Activated CD4-positive, alpha-beta T cell treated with anti-CD3 and anti-CD28 coated beads, Interleukin-2, amount 50 U/mL, for 16 hours (primary cell): ENCODE data around the gene HSF2BP.
"Not testable (repeated sequence)": the region's sequence is repeated elsewhere in the genome, so short reads cannot be mapped to it uniquely, and the experiment has no call there.

ENCODE experiments used
- DNase-seq: peaks from one replicate; pipeline ENCODE4 v3.0.0-alpha.2; 2020

HSF2BP gene

GRCh38 chr21:43687566-43688399 is 28.5 kb upstream of the HSF2BP start:
- no peak for DNase-seq

GRCh38 chr21:43686811-43687565 is 27.7 kb upstream of the HSF2BP start:
- DNase-seq = no peak

DNA sequence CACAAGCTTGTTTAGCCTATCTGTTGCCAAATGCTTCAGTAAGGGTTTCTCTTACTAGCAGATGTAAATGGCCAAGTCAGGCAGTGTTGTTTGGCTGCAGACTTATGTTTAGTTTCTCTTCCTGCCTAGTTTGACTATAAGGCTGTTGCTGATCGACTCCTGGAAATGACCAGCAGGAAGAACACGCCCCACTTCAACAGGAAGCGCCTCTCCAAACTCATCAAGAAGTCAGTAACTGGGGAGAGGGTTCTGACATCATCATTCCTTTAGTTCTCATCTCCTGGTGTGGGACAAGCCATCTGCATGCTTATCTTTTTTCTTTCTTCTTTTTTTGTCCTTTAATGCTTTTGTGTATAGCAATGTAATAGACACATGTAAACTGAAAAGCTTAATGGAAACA is 25.1 kb upstream of the HSF2BP start:
- no peak for DNase-seq

DNA sequence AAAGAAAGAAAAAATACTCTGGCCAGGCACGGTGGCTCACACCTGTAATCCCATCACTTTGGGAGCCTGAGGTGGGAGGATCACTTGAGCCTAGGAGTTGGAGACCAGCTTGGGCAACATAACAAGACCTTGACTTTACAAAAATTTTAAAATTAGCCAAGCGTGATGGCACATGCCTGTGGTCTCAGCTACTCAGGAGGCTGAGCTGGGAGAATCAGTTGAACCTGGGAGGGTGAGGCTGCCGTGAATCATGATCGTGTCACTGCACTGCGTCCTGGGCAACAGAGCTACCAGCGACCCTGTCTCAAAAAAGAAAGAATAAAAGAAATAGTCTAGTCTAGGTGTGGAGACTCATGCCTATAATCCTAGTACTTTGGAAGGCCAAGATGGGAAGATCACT is 22.4 kb upstream of the HSF2BP start:
- no peak for DNase-seq

GRCh38 chr21:43680421-43680820 is 21.1 kb upstream of the HSF2BP start:
- not testable (repeated sequence) for DNase-seq

- no peak for DNase-seq
These were observed 20.7 kb upstream of the HSF2BP start for GRCh38 chr21:43679951-43680350.

DNA sequence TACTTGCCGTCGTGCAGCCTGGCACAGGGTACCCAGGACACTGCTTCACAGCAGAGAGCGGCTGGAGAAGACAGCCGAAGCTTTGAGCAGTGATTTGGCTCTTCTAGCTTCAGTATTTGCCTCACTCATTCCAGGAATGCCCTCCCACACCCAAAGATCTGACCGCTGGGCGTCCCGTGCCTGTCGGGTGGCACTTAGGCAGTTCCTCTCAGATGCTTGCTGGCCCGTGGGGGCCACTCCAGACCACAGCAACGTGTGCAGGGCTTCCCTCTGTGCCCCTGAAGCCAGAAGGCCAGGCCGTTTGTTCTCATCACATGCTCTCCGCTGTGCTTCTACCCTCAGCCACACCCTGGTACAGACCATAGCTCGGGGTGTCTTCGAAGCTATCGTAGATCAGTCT is 17.1 kb upstream of the HSF2BP start:
- DNase-seq = no peak

DNA sequence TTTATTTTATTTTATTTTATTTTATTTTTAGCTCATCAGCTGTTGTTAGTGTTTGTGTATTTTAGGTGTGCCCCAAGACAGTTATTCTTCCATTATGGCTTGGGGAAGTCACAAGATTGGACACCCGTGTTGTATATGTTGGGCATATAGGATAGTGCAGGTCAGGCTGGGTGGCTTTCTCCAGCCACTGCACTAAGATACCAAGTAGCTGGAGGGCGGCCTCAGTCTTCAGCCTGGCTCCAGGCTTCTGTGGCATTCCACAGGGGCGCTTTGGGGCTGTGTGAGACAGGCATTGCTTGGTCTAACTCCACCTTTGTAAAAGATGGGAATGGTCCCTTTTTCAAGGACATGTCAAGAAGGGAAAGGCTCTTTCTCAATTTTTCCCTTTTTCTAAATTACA is 16.6 kb upstream of the HSF2BP start:
- DNase-seq = no peak

DNA sequence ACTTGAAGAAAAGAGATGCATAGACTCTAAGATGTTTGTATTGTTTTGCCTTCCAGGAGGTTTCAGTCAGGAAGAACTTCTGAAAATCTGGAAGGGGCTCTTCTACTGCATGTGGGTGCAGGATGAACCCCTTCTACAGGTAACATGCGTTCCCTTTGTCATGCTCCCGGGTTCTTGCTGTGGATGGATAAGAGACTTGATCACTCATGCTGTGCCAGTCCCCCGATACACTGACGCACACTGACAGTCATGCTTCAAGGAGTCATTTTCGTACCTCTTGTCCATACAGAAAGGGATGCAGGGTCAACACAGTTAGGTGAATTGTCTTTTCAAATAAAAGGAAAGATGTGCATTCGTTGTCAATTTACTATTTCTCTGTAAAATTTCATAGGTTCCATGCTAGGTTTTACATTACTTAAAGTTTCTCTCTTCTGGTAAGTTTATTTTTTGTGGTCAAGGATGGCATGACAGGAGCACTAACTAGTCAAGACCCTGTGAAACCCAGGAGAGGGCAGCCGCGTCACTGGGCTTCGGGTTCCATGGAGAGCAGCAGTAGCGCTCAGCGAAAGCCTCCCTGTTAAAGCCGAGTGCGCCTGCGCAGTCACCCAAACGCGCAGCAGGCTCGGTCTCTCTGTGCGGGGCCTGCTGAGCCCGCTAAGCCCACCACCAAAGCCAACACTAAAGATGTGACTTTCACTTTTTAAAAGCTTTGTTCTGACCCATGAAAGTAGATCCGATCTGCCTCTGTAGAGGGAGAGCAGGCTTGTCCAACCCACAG is 10.7 kb upstream of the HSF2BP start:
- no peak for DNase-seq

- DNase-seq = peak; percentile 76
These were observed 8.1 kb upstream of the HSF2BP start for GRCh38 chr21:43667191-43667904.

DNA sequence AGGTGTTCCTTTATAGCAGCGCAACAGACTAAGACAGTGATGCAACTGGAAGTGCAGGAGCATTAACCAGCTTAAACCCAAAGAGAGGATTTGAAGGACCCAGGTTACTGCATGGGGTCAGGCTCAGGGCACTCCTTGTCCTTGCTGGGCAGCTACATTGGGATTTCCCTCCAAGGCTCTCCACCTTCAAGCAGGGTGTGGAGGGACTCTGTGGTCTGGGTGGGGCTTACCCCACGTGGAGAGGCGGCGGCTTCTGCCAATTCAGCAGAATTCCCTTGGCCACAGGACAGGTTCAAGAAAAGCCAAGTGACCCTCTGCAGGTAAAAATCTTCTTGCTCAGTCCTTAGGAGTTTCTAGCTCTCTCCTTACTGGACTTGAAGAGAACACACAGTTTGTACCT is 6.6 kb upstream of the HSF2BP start:
- DNase-seq = no peak

DNA sequence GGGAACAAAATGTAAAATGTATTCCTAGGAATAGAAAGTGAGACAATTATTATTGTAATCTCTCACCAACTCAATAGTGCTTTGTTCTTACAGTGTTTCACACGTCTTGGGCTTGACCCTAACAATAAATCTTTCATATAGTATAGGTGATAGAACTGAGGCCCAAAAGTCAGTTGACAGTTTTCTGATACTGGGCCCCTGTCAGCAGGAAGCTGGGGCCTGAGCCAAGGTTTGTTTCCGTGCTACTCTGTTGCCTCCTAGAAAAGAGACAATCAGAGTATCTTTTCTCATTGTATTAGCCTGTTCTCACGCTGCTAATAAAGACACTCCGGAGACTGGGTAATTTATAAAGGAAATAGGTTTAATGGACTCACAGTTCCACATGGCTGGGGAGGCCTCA is 5.1 kb upstream of the HSF2BP start:
- no peak for DNase-seq

DNA sequence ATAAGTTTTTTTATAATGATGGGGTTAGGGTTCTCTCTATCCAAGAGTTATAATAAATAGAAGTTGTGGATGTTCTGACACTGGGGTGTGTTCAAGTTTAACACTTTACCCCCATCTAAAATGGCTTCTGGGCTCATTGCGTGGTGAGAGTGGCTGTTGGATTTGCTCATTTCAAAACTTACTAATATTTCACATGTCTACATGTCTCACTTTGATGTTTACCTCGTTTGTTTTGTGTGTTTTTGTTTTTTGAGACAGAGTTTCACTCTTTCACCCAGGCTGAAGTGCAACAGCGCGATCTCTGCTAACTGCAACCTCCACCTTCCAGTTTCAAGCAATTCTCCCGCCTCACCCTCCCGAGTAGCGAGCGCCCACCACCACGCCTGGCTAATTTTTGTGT is 3.7 kb upstream of the HSF2BP start:
- DNase-seq = peak; percentile 60

DNA sequence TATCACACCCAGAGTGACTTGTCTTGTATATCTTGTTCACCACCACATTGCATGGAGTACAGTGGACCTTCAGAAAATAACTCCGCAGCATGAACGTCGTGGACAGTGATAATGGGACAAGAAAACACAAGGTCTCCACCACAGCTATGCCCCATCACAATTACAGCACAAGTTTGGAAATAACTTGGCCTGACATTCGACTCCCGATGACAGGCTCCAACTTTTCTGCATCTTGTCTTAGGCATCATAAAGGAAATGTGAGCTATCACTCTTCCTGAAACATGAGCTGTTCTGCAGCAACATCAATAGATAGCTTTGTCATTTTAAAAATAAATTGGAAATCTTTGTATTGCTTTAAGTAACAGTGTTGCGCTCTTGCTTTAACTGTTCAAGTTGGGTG is 3.0 kb upstream of the HSF2BP start:
- DNase-seq = no peak

- no peak for DNase-seq
These were observed 536 bp downstream of the HSF2BP start for GRCh38 chr21:43658769-43659135.

- DNase-seq = no peak
These were observed 1.1 kb downstream of the HSF2BP start for GRCh38 chr21:43658088-43658741.

GRCh38 chr21:43657355-43658087 is 1.8 kb downstream of the HSF2BP start:
- no peak for DNase-seq

GRCh38 chr21:43654806-43655489 is 4.3 kb downstream of the HSF2BP start:
- no peak for DNase-seq

DNA sequence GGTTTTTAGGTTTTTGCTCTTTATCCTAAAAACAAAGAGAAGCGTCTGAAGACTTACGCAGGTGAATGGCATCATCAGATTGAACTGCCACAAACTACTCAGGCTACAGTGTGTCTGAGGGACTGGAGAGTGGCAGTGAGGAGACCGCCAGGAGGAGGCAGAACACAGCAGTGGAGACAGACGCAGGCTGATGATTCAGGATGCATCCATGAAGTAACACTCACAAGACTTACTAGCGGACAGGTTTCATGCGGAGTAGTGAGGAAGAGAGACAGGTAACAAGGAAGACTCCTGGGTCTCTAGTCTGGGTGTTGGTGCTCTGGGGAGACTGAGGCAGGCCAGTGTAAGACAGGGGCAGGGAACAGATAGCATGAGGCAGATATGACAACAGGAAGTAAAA is 5.7 kb downstream of the HSF2BP start:
- DNase-seq = no peak

- DNase-seq = no peak
These were observed 6.7 kb downstream of the HSF2BP start for GRCh38 chr21:43652616-43653015.

DNA sequence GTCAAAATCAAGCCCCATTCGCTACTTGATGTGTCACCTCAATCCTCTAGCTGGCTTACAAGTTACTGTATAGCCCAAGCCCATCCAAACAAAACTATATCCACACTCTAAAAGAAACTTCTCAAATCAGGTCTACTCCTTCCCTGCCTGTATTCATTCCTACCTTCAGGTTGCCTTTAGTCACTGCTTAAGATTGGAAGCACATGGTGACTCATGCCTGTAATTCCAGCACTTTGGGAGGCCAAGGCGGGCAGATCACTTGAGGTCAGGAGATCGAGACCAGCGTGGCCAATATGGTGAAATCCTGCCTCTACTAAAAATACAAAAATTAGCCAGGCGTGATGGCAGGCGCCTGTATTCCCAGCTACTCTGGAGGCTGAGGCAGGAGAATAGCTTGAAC is 7.4 kb downstream of the HSF2BP start:
- DNase-seq = not testable (repeated sequence)
